Thyroid gland (tissue), 4 donors: ENCODE data around the gene ALG6. TPM values are rescaled to one million over a fixed set of nuclear protein-coding genes. Genes with fewer than 3 reads are reported as not detected.
"Not testable (repeated sequence)": the region's sequence is repeated elsewhere in the genome, so short reads cannot be mapped to it uniquely, and the experiment has no call there.

Experiments used
- DNase-seq, 2 donors: peaks; one replicate each; pipeline ENCODE4 v3.0.0-alpha.2; 2019
- H3K27ac ChIP-seq, 3 donors: fragments of 200-600 bp; sonication (generic); 1 replicate in 2 of 3; 2 replicates in 1 of 3; pipeline ENCODE4 v1.5.1; 2016 to 2019; ENCODE audit warnings: mild to moderate bottlenecking in 1 of 3, moderate library complexity in 1 of 3
- H3K27me3 ChIP-seq: fragments of 200-600 bp; sonication (generic); one replicate; pipeline ENCODE4 v1.5.1; 2019
- H3K36me3 ChIP-seq, 2 donors: fragments of 200-600 bp; sonication (generic); one replicate each; pipeline ENCODE4 v1.5.1; 2016 to 2019
- H3K4me1 ChIP-seq, 2 donors: fragments of 200-600 bp; sonication (generic); one replicate each; pipeline ENCODE4 v1.5.1; 2017 to 2019
- H3K4me3 ChIP-seq, 3 donors: fragments of 200-600 bp; sonication (generic); replicated peaks in 1 of 3; 1 replicate in 2 of 3; 2 replicates in 1 of 3; pipeline ENCODE4 v1.5.1; 2016; ENCODE audit warnings: mild to moderate bottlenecking in 1 of 3
- H3K9me3 ChIP-seq: fragments of 200-600 bp; sonication (generic); one replicate; pipeline ENCODE4 v1.5.1; 2017
- CTCF ChIP-seq, 6 experiments: fragments of 200-600 bp in 3 of 6; fragments of 450-650 bp in 3 of 6; sonication (generic) in 3 of 6; IDR thresholded peaks; one replicate each; pipeline ENCODE4 v1.5.1; 2016 to 2019; ENCODE audit warnings: antibody characterized with exemption in 6 of 6, mild to moderate bottlenecking in 2 of 6, inconsistent platforms in 1 of 6, moderate library complexity in 1 of 6
- POLR2A ChIP-seq, 2 donors: fragments of 450-650 bp; IDR thresholded peaks; one replicate each; pipeline ENCODE4 v1.6.1; 2017; ENCODE audit warnings: antibody characterized with exemption in 2 of 2, mild to moderate bottlenecking in 2 of 2, moderate library complexity in 1 of 2
- WGBS, 2 donors: methylation state at CpG; one replicate each; pipeline ENCODE4 v1.1.5; 2017; 5-methylcytosine and 5-hydroxymethylcytosine counted together
- intact Hi-C: fragments of 100-400 bp; cut with DNase I; formaldehyde crosslinking; loops from one replicate; pipeline ENCODE4 v1.15.1; 2023
- total RNA-seq, 4 donors: library from RNA; depleted of rRNA; stranded (reverse); fragments of >200 nt; gene quantifications; one replicate each; pipeline ENCODE4 v1.2.3, GENCODE V29; 2016

ALG6 gene
- total RNA-seq, 4 donors from 2014 or later = 9.2 to 21.5 (median 19.7) TPM

GRCh38 chr1:63418101-63418500 is 50.7 kb downstream of the ALG6 start:
- H3K27ac ChIP-seq = no peak overlapping the region
- DNase-seq = no peak
- H3K4me1 ChIP-seq = no peaks in the 10 kb centered on the region
- no peaks in the 10 kb centered on the region for H3K9me3 ChIP-seq
- TF ChIP-seq CTCF (IDR thresholded peaks at IDR 0.05) (no peak), POLR2A (IDR thresholded peaks at IDR 0.05) (no peak)
- intact Hi-C loops = no loop called here
- no peak overlapping the region for H3K4me3 ChIP-seq
- no peaks in the 10 kb centered on the region for H3K36me3 ChIP-seq
- no peaks in the 10 kb centered on the region for H3K27me3 ChIP-seq

GRCh38 chr1:63420746-63421145 is 53.3 kb downstream of the ALG6 start:
- WGBS, 2 donors = 97 to 100% methylated on average over 1 of the region's 1 CpG
- H3K27ac ChIP-seq, H3K27me3 ChIP-seq, DNase-seq, H3K4me3 ChIP-seq, H3K36me3 ChIP-seq, H3K4me1 ChIP-seq, H3K9me3 ChIP-seq, intact Hi-C loops: not testable (repeated sequence)

GRCh38 chr1:63423649-63424048 is 56.2 kb downstream of the ALG6 start:
- Histone ChIP-seq H3K27ac (no peak overlapping the region), H3K4me3 (no peak overlapping the region), H3K27me3 (no peaks in the 10 kb centered on the region), H3K9me3 (no peaks in the 10 kb centered on the region), H3K4me1 (no peaks in the 10 kb centered on the region), H3K36me3 (no peaks in the 10 kb centered on the region)
- WGBS, 2 donors = 97 to 99% methylated on average over 2 of the region's 2 CpGs
- DNase-seq = no peak
- intact Hi-C loops = no loop called here
- TF ChIP-seq CTCF (IDR thresholded peaks at IDR 0.05) (no peak), POLR2A (IDR thresholded peaks at IDR 0.05) (no peak)

GRCh38 chr1:63428815-63429214 is 61.4 kb downstream of the ALG6 start:
- DNase-seq = no peak
- intact Hi-C loops = no loop called here
- no peaks in the 10 kb centered on the region for H3K9me3 ChIP-seq
- H3K27me3 ChIP-seq = no peaks in the 10 kb centered on the region
- TF ChIP-seq POLR2A (IDR thresholded peaks at IDR 0.05) = no peak
- no peak for TF ChIP-seq CTCF (IDR thresholded peaks at IDR 0.05)
- no peak overlapping the region for H3K4me3 ChIP-seq
- peaks cover 0 to 6% of the 10 kb centered on the region in 2 donors for H3K36me3 ChIP-seq
- no peak overlapping the region for H3K27ac ChIP-seq
- H3K4me1 ChIP-seq = no peaks in the 10 kb centered on the region

- DNase-seq = no peak
- Histone ChIP-seq H3K4me1 (no peaks in the 10 kb centered on the region), H3K27ac (no peak overlapping the region), H3K27me3 (no peaks in the 10 kb centered on the region), H3K36me3 (peaks cover 0 to 6% of the 10 kb centered on the region in 2 donors), H3K9me3 (no peaks in the 10 kb centered on the region), H3K4me3 (no peak overlapping the region)
- TF ChIP-seq CTCF (IDR thresholded peaks at IDR 0.05) (no peak), POLR2A (IDR thresholded peaks at IDR 0.05) (no peak)
- intact Hi-C loops = no loop called here
Measured at GRCh38 chr1:63429281-63429680, 61.9 kb downstream of the ALG6 start.

- H3K4me3 ChIP-seq = no peak overlapping the region
- 77 to 82% methylated on average over 4 of the region's 4 CpGs for WGBS, 2 donors
Measured at GRCh38 chr1:63435161-63435560, 67.7 kb downstream of the ALG6 start.

More at GRCh38 chr1:63435161-63435560, 67.7 kb downstream of the ALG6 start:
- no peak for DNase-seq
- TF ChIP-seq CTCF (IDR thresholded peaks at IDR 0.05) (no peak), POLR2A (IDR thresholded peaks at IDR 0.05) (no peak)
- Histone ChIP-seq H3K36me3 (no peaks in the 10 kb centered on the region), H3K27me3 (no peaks in the 10 kb centered on the region), H3K4me1 (no peaks in the 10 kb centered on the region), H3K9me3 (no peaks in the 10 kb centered on the region), H3K27ac (no peak overlapping the region)
- intact Hi-C loops = no loop called here
